ENCODE results near the gene SHISA9. TPM values are rescaled to one million over a fixed set of nuclear protein-coding genes. Genes with fewer than 3 reads are reported as not detected.

SHISA9 gene
- total and polyA plus RNA-seq, 2 experiments from 2014 or later: 0.83 to 1.3 TPM

DNA sequence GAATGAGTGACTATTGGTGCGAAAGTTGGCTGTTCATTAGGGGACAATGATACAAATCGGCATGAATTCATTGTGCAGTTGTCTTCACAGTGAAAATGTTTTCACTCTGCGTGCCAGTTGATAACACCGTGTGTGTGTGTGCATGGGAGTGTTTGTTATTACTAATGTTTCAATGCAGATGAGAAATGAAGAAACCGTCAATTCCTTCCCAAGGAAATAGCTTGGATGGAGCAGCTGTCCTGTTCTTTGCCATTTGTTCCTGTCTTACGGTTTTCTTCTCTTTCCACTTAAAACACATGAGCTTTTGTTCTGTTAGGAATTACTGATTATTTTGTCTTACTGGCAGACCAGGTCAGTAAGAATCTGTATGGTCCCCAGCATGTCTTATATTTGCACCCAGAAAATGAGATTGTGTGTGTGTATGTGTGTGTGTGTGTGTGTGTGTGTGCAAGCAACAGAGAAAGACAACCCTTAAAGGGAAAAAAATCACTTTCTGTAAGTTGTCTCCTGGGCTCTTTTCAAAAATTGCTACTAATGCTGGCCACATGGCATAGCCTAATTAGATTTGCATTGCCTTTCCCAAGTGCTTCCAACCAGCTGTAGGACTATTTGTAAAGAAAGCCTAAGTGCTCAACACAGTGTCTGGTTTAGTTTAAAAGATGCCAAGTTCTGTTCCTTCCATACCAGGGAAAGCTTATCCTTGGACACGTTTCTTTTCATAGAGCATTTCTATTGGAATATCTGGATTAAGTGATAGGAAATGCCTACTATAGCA lies 23.8 kb downstream of the SHISA9 start:
- H3K27ac ChIP-seq: no peak overlapping the region
- TF ChIP-seq EZH2 (IDR thresholded peaks at IDR 0.05; ENCODE audit: borderline replicate concordance) (no peak), EZH2phosphoT487 (IDR thresholded peaks at IDR 0.05; ENCODE audit: low read depth, severe bottlenecking, unreplicated experiment) (no peak), CTCF (IDR thresholded peaks at IDR 0.05; ENCODE audit: poor library complexity) (no peak)
- no peaks in the 10 kb centered on the region for H3K27me3 ChIP-seq
- H3K36me3 ChIP-seq (replicated peaks; ENCODE audit: insufficient read depth, low read depth): no peaks in the 10 kb centered on the region
- H4K20me1 ChIP-seq (ENCODE audit: insufficient read depth, poor library complexity, severe bottlenecking): no peaks in the 10 kb centered on the region
- no peaks in the 10 kb centered on the region for H3K9me3 ChIP-seq (ENCODE audit: low read depth)
- no peaks in the 10 kb centered on the region for H3K4me1 ChIP-seq (ENCODE audit: insufficient read depth)
- WGBS (ENCODE audit: low lambda C conversion rate, missing lambda C conversion rate): 88% methylated on average over 7 of the region's 7 CpGs
- no peak for DNase-seq (ENCODE audit: low spot score)
- no peak overlapping the region for H3K4me2 ChIP-seq
- H2AFZ ChIP-seq: no peak overlapping the region
- no peaks in the 10 kb centered on the region for H3K9me2 ChIP-seq (replicated peaks; ENCODE audit: insufficient read depth)
- H3K4me3 ChIP-seq: no peak overlapping the region
- H3K79me2 ChIP-seq: no peaks in the 10 kb centered on the region

DNA sequence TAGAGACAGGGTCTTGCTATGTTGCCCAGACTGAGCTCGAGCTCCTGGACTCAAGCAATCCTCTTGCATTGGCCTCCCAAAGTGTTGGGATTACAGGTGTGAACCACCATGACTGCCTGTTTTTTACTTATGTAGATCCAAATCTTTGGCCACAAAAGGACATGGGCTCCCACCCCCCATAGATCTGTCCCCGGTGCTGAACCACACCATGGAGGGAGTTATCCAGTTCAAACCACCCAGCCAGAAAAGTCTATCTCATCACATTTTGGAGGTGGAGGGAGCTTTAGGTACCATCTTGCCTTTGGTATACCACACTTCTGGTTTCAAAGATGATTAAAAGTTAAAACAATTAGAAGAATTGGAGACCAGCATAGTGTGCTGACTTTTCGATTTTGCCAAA lies 26.2 kb downstream of the SHISA9 start:
- Histone ChIP-seq H3K9me2 (replicated peaks; ENCODE audit: insufficient read depth) (no peaks in the 10 kb centered on the region), H3K4me3 (no peak overlapping the region), H3K4me1 (ENCODE audit: insufficient read depth) (no peaks in the 10 kb centered on the region), H3K79me2 (no peaks in the 10 kb centered on the region), H4K20me1 (ENCODE audit: insufficient read depth, poor library complexity, severe bottlenecking) (no peaks in the 10 kb centered on the region), H3K27me3 (no peaks in the 10 kb centered on the region), H3K4me2 (no peak overlapping the region), H3K36me3 (replicated peaks; ENCODE audit: insufficient read depth, low read depth) (no peaks in the 10 kb centered on the region), H2AFZ (no peak overlapping the region), H3K27ac (no peak overlapping the region), H3K9me3 (ENCODE audit: low read depth) (no peaks in the 10 kb centered on the region)
- no peak for DNase-seq (ENCODE audit: low spot score)
- WGBS (ENCODE audit: low lambda C conversion rate, missing lambda C conversion rate): 88% methylated on average over 3 of the region's 3 CpGs
- TF ChIP-seq CTCF (IDR thresholded peaks at IDR 0.05; ENCODE audit: poor library complexity) (no peak), EZH2 (IDR thresholded peaks at IDR 0.05; ENCODE audit: borderline replicate concordance) (no peak), EZH2phosphoT487 (IDR thresholded peaks at IDR 0.05; ENCODE audit: low read depth, severe bottlenecking, unreplicated experiment) (no peak)

DNA sequence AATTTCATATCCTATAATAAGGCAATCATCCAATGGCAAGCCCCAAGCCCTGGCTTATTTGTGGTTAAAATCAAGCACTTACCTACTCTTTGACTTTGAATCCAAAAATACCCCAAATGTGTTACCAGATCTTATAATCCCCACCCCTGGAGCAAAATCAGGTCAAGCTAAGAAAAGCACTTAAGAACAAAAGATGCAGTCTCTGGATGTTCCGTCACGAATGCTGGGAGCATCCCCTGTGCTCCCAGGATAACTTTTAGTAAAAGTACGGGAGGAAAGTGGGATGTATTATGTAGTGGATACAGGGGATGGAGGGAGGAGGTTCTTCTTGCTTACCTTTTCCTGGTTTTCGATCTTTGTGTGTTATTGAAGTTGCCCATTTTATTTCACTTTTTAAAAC lies 29.5 kb downstream of the SHISA9 start:
- no peak for TF ChIP-seq CTCF (IDR thresholded peaks at IDR 0.05; ENCODE audit: poor library complexity)
- TF ChIP-seq EZH2 (IDR thresholded peaks at IDR 0.05; ENCODE audit: borderline replicate concordance): no peak
- TF ChIP-seq EZH2phosphoT487 (IDR thresholded peaks at IDR 0.05; ENCODE audit: low read depth, severe bottlenecking, unreplicated experiment): no peak
- WGBS (ENCODE audit: low lambda C conversion rate, missing lambda C conversion rate): 88% methylated on average over 4 of the region's 4 CpGs

More for the DNA sequence above, 29.5 kb downstream of the SHISA9 start:
- no peaks in the 10 kb centered on the region for H3K4me1 ChIP-seq (ENCODE audit: insufficient read depth)
- H3K4me2 ChIP-seq: no peak overlapping the region
- no peaks in the 10 kb centered on the region for H3K27me3 ChIP-seq
- H3K79me2 ChIP-seq: no peaks in the 10 kb centered on the region
- H3K9me3 ChIP-seq (ENCODE audit: low read depth): no peaks in the 10 kb centered on the region
- DNase-seq (ENCODE audit: low spot score): no peak
- H3K36me3 ChIP-seq (replicated peaks; ENCODE audit: insufficient read depth, low read depth): no peaks in the 10 kb centered on the region
- H2AFZ ChIP-seq: no peak overlapping the region
- no peaks in the 10 kb centered on the region for H3K9me2 ChIP-seq (replicated peaks; ENCODE audit: insufficient read depth)
- no peak overlapping the region for H3K27ac ChIP-seq
- no peak overlapping the region for H3K4me3 ChIP-seq
- H4K20me1 ChIP-seq (ENCODE audit: insufficient read depth, poor library complexity, severe bottlenecking): no peaks in the 10 kb centered on the region

All from hepatocyte (in vitro differentiated cells).